H9 (cell line): Measurements from ENCODE around the gene ATAD3B. TPM values are rescaled to one million over a fixed set of nuclear protein-coding genes. Genes with fewer than 3 reads are reported as not detected.

Source experiments
- DNase-seq: peaks from one replicate; pipeline ENCODE4 v3.0.0-alpha.2; 2017
- H2AFZ ChIP-seq: one replicate; pipeline ENCODE4 v1.6.1; 2013; ENCODE audit warnings: mild to moderate bottlenecking, low read length, control low read depth, moderate library complexity
- H2AK5ac ChIP-seq: 2 replicates; pipeline ENCODE4 v1.6.1; 2013; ENCODE audit warnings: low read length, control low read depth, mixed read lengths; ENCODE audit not compliant: insufficient read length
- H2BK120ac ChIP-seq: one replicate; pipeline ENCODE4 v1.6.1; 2013; ENCODE audit warnings: low read depth, mild to moderate bottlenecking, low read length, control low read depth, inconsistent platforms; ENCODE audit not compliant: poor library complexity, severe bottlenecking
- H2BK12ac ChIP-seq: 2 replicates; pipeline ENCODE4 v1.6.1; 2013; ENCODE audit warnings: low read length, control low read depth, mixed read lengths, low read depth; ENCODE audit not compliant: insufficient read length
- H2BK15ac ChIP-seq: 2 replicates; pipeline ENCODE4 v1.6.1; 2013; ENCODE audit warnings: low read depth, low read length, control low read depth
- H2BK20ac ChIP-seq: one replicate; pipeline ENCODE4 v1.6.1; 2013; ENCODE audit warnings: low read depth, mild to moderate bottlenecking, low read length, control low read depth, inconsistent platforms; ENCODE audit not compliant: poor library complexity, severe bottlenecking
- H2BK5ac ChIP-seq: 2 replicates; pipeline ENCODE4 v1.6.1; 2013; ENCODE audit warnings: low read length, control low read depth, mixed read lengths; ENCODE audit not compliant: insufficient read length
- H3K14ac ChIP-seq: 2 replicates; pipeline ENCODE4 v1.6.1; 2013; ENCODE audit warnings: low read length, control low read depth; ENCODE audit not compliant: insufficient read depth
- H3K18ac ChIP-seq: 2 replicates; pipeline ENCODE4 v1.6.1; 2013; ENCODE audit warnings: low read depth, mild to moderate bottlenecking, mixed read lengths, low read length, control low read depth; ENCODE audit not compliant: insufficient read length
- H3K23ac ChIP-seq: 2 replicates; pipeline ENCODE4 v1.6.1; 2013; ENCODE audit warnings: low read length, control low read depth, mixed read lengths, low read depth; ENCODE audit not compliant: insufficient read length
- H3K23me2 ChIP-seq: 2 replicates; pipeline ENCODE4 v1.6.1; 2013; ENCODE audit warnings: low read depth, mild to moderate bottlenecking, mixed read lengths, low read length, control low read depth; ENCODE audit not compliant: insufficient read length, poor library complexity, severe bottlenecking
- H3K27ac ChIP-seq: 2 replicates; pipeline ENCODE4 v1.5.1; 2013; ENCODE audit warnings: low read length, control low read depth, mixed read lengths, low read depth; ENCODE audit not compliant: insufficient read length
- H3K27me3 ChIP-seq: 2 replicates; pipeline ENCODE4 v1.6.1; 2013; ENCODE audit warnings: low read length, control low read depth, inconsistent platforms; ENCODE audit not compliant: insufficient read depth
- H3K4ac ChIP-seq: 2 replicates; pipeline ENCODE4 v1.6.1; 2013; ENCODE audit warnings: low read depth, mild to moderate bottlenecking, control low read depth, inconsistent platforms, low read length, moderate library complexity
- H3K4me1 ChIP-seq: 2 replicates; pipeline ENCODE4 v1.6.1; 2013; ENCODE audit warnings: low read length, control low read depth, inconsistent platforms; ENCODE audit not compliant: insufficient read depth
- H3K4me2 ChIP-seq: 2 replicates; pipeline ENCODE4 v1.6.1; 2013; ENCODE audit warnings: low read length, control low read depth, mixed read lengths; ENCODE audit not compliant: insufficient read length, insufficient read depth
- H3K56ac ChIP-seq: 2 replicates; pipeline ENCODE4 v1.6.1; 2013; ENCODE audit warnings: low read depth, mild to moderate bottlenecking, mixed read lengths, low read length, control low read depth; ENCODE audit not compliant: insufficient read length
- H3K79me1 ChIP-seq: 2 replicates; pipeline ENCODE4 v1.6.1; 2013; ENCODE audit warnings: low read depth, mild to moderate bottlenecking, moderate library complexity, low read length, control low read depth, inconsistent platforms; ENCODE audit not compliant: insufficient read depth, poor library complexity, severe bottlenecking
- H3K79me2 ChIP-seq: 2 replicates; pipeline ENCODE4 v1.6.1; 2013; ENCODE audit warnings: low read length, control low read depth, inconsistent platforms; ENCODE audit not compliant: insufficient read depth
- H3K9ac ChIP-seq: 2 replicates; pipeline ENCODE4 v1.6.1; 2013; ENCODE audit warnings: low read length, control low read depth, mixed read lengths; ENCODE audit not compliant: insufficient read length; ENCODE audit errors: extremely low read depth
- H3K9me3 ChIP-seq: one replicate; pipeline ENCODE4 v1.6.1; 2013; ENCODE audit warnings: low read depth, low read length, inconsistent platforms; ENCODE audit not compliant: control insufficient read depth
- H3T11ph ChIP-seq: one replicate; pipeline ENCODE4 v1.6.1; 2013; ENCODE audit warnings: mild to moderate bottlenecking, low read length, control low read depth, inconsistent platforms
- H4K20me1 ChIP-seq: one replicate; pipeline ENCODE4 v1.6.1; 2013; ENCODE audit not compliant: control insufficient read depth, insufficient read length, insufficient read depth
- H4K5ac ChIP-seq: 2 replicates; pipeline ENCODE4 v1.6.1; 2013; ENCODE audit warnings: low read depth, mild to moderate bottlenecking, mixed read lengths, low read length, control low read depth; ENCODE audit not compliant: insufficient read length
- H4K8ac ChIP-seq: replicated peaks from 2 replicates; pipeline ENCODE4 v1.6.1; 2013; ENCODE audit warnings: low read length, control low read depth, mixed read lengths, low read depth; ENCODE audit not compliant: insufficient read length
- H4K91ac ChIP-seq: 2 replicates; pipeline ENCODE4 v1.6.1; 2013; ENCODE audit warnings: low read depth, mild to moderate bottlenecking, moderate library complexity, mixed read lengths, low read length, control low read depth; ENCODE audit not compliant: insufficient read length
- H3K27ac Mint-ChIP-seq, 3 experiments: 2 replicates in 2 of 3; 3 replicates in 1 of 3; pipeline ENCODE4 v1.8.0; 2020 to 2021; ENCODE audit warnings: mixed read lengths in 3 of 3, mild to moderate bottlenecking in 1 of 3, moderate library complexity in 1 of 3
- H3K27me3 Mint-ChIP-seq: 2 replicates; pipeline ENCODE4 v1.8.0; 2021; ENCODE audit warnings: low read depth, mild to moderate bottlenecking, moderate library complexity, mixed read lengths
- H3K36me3 Mint-ChIP-seq, 3 experiments: 2 replicates in 2 of 3; 3 replicates in 1 of 3; pipeline ENCODE4 v1.8.0; 2020 to 2021; ENCODE audit warnings: low read depth in 3 of 3, mixed read lengths in 3 of 3; ENCODE audit not compliant: insufficient read depth in 1 of 3
- H3K4me1 Mint-ChIP-seq, 2 experiments: 2 replicates each; pipeline ENCODE4 v1.8.0; 2020; ENCODE audit warnings: mixed read lengths in 2 of 2
- H3K4me3 Mint-ChIP-seq, 2 experiments: 2 replicates in 1 of 2; 3 replicates in 1 of 2; pipeline ENCODE4 v1.8.0; 2020 to 2021; ENCODE audit warnings: mild to moderate bottlenecking in 2 of 2, mixed read lengths in 2 of 2, moderate library complexity in 1 of 2
- H3K9me3 Mint-ChIP-seq, 2 experiments: 2 replicates in 1 of 2; 3 replicates in 1 of 2; pipeline ENCODE4 v1.8.0; 2020; ENCODE audit warnings: mild to moderate bottlenecking in 2 of 2, mixed read lengths in 2 of 2, moderate library complexity in 1 of 2
- WGBS: extraction: QIAGEN DNeasy Blood & Tissue Kit; methylation state at CpG from one replicate; pipeline ENCODE4 v1.1.7; 2013; ENCODE audit warnings: missing lambda C conversion rate, low lambda C conversion rate, mixed read lengths; ENCODE audit not compliant: insufficient read length; ENCODE audit errors: extremely low coverage; 5-methylcytosine and 5-hydroxymethylcytosine counted together
- total RNA-seq: library from RNA; stranded (reverse); gene quantifications from 2 replicates; pipeline ENCODE4 v1.2.1, GENCODE V29; 2021
- TF ChIP-seq, protein P1 (sequence below): fragments of 200-600 bp; sonication (generic); conservative IDR thresholded peaks from 3 replicates; pipeline ENCODE4 v1.8.0; 2021; ENCODE audit warnings: antibody characterized with exemption, mild to moderate bottlenecking

ATAD3B gene
- total RNA-seq, 1 experiment from 2014 or later = 78.6 TPM

DNA sequence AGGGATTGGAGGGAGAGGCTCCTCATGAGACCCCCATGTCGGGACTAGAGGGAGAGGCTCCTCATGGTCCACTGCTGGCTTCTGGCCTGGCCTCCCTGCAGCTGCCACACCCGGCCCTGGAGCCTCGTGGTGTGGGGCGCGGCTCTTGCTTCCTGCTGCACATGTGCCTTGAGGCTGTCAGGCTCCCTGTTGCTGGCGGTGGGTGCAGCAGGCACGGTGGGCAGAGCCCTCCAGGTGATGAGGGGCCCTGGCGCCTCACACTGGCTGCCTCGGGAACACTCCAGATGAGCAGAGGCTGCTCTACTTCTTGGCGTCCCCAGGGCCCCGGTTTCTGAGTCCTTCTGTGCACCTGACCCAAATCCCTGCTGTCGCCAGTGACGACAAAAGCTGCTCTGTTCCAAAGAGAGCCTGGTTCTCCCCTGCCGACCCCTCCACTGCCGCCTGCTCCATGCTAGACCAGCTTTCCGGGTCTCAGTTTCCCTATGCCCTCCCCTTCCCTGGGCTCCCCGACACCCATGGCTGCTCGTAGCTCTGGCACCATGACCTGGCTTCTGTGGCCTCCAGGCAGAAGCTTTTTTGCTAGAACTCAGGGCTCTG lies 9.7 kb upstream of the ATAD3B start:
- Histone ChIP-seq H3K23me2 (no peaks in the 10 kb centered on the region), H2BK20ac (no peak overlapping the region), H2AK5ac (no peak overlapping the region), H2BK12ac (no peak overlapping the region), H3K4me2 (no peak overlapping the region), H3T11ph (no peak overlapping the region), H3K18ac (no peak overlapping the region), H3K56ac (no peak overlapping the region), H3K4ac (no peak overlapping the region), H2BK5ac (no peak overlapping the region), H4K20me1 (no peaks in the 10 kb centered on the region), H3K27me3 (no peaks in the 10 kb centered on the region), H3K14ac (no peak overlapping the region), H2BK15ac (no peak overlapping the region), H2BK120ac (no peak overlapping the region), H3K9me3 (no peaks in the 10 kb centered on the region), H3K23ac (no peak overlapping the region), H4K8ac (no peak overlapping the region), H3K27ac (no peak overlapping the region), H4K91ac (no peak overlapping the region), H3K9ac (no peak overlapping the region), H2AFZ (no peak overlapping the region), H3K4me1 (no peaks in the 10 kb centered on the region), H3K79me2 (no peaks in the 10 kb centered on the region), H4K5ac (no peak overlapping the region), H3K79me1 (no peaks in the 10 kb centered on the region)
- no peak overlapping the region; a peak in 1 of 7 replicates for H3K27ac Mint-ChIP-seq
- TF ChIP-seq, protein P1, sequence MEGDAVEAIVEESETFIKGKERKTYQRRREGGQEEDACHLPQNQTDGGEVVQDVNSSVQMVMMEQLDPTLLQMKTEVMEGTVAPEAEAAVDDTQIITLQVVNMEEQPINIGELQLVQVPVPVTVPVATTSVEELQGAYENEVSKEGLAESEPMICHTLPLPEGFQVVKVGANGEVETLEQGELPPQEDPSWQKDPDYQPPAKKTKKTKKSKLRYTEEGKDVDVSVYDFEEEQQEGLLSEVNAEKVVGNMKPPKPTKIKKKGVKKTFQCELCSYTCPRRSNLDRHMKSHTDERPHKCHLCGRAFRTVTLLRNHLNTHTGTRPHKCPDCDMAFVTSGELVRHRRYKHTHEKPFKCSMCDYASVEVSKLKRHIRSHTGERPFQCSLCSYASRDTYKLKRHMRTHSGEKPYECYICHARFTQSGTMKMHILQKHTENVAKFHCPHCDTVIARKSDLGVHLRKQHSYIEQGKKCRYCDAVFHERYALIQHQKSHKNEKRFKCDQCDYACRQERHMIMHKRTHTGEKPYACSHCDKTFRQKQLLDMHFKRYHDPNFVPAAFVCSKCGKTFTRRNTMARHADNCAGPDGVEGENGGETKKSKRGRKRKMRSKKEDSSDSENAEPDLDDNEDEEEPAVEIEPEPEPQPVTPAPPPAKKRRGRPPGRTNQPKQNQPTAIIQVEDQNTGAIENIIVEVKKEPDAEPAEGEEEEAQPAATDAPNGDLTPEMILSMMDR = peak; percentile 26; the same call in 1 of the 3 replicates
- H3K4me1 Mint-ChIP-seq = no peaks in the 10 kb centered on the region
- no peaks in the 10 kb centered on the region for H3K9me3 Mint-ChIP-seq
- H3K36me3 Mint-ChIP-seq = no peaks in the 10 kb centered on the region; a peak in 1 of 7 replicates
- DNase-seq = peak; percentile 32
- H3K27me3 Mint-ChIP-seq = no peaks in the 10 kb centered on the region
- WGBS = no CpG with 5 or more reads among the region's 18 CpGs
- H3K4me3 Mint-ChIP-seq = no peak overlapping the region
